Measurements from ENCODE around the gene ANKRD63. TPM values are rescaled to one million over a fixed set of nuclear protein-coding genes. Genes with fewer than 3 reads are reported as not detected.

ANKRD63 gene
- polyA plus RNA-seq, 4 donors, result 0.04 to 0.16 TPM; not detected in 2

GRCh38 chr15:40328176-40328575, 45.3 kb upstream of the ANKRD63 start:
- H3K27me3 ChIP-seq (ENCODE audit: control insufficient read depth in 3 of 3, insufficient read depth in 3 of 3, low read length in 3 of 3), result peaks cover 0 to 12% (median 0%) of the 10 kb centered on the region in 3 donors
- no peak overlapping the region for H3K4me3 ChIP-seq (ENCODE audit: low read depth in 1 of 3, low read length in 3 of 3)
- H3K27ac ChIP-seq (ENCODE audit: low read depth in 1 of 3, low read length in 2 of 3), result no peak overlapping the region
- FAIRE-seq (no peak), DNase-seq (no peak)
- peaks cover 0 to 12% (median 6%) of the 10 kb centered on the region in 3 donors for H3K4me1 ChIP-seq (ENCODE audit: control insufficient read depth in 3 of 3, insufficient read depth in 2 of 3, low read depth in 1 of 3, low read length in 2 of 3)
- no peaks in the 10 kb centered on the region for H3K9me3 ChIP-seq (ENCODE audit: control insufficient read depth in 2 of 2, insufficient read depth in 1 of 2, low read depth in 1 of 2, low read length in 1 of 2)
- 73 to 90% (median 78%) methylated on average over 3 of the region's 3 CpGs for WGBS, 3 donors
- H3K36me3 ChIP-seq (ENCODE audit: control insufficient read depth in 3 of 3, insufficient read depth in 2 of 3, low read depth in 1 of 3, low read length in 3 of 3), result no peaks in the 10 kb centered on the region

DNA sequence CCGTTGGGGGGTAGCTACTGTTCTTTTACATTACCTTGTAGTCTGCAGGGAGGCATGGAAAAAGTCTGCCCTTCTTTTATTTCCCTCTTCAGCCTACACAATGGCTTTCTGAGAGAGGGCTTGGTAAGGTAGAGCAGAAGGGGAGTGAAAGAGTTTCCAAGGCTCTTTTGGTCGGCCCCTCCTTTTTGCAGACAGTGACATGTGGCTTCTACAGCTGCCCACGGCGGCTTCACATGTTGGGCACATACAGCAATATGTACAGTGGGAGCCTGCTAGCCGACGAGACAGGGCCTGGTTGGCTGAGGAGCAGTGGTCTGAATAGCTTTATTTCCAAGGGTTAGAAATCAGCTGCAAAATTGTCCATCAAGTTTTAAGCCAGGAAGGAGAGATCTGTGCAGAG, 44.6 kb upstream of the ANKRD63 start:
- no peaks in the 10 kb centered on the region for H3K9me3 ChIP-seq (ENCODE audit: control insufficient read depth in 2 of 2, insufficient read depth in 1 of 2, low read depth in 1 of 2, low read length in 1 of 2)
- no peak overlapping the region for H3K4me3 ChIP-seq (ENCODE audit: low read depth in 1 of 3, low read length in 3 of 3)
- H3K36me3 ChIP-seq (ENCODE audit: control insufficient read depth in 3 of 3, insufficient read depth in 2 of 3, low read depth in 1 of 3, low read length in 3 of 3), result no peaks in the 10 kb centered on the region
- FAIRE-seq, result no peak
- no peak overlapping the region for H3K27ac ChIP-seq (ENCODE audit: low read depth in 1 of 3, low read length in 2 of 3)
- DNase-seq, result no peak
- peaks cover 3 to 19% (median 6%) of the 10 kb centered on the region in 3 donors for H3K4me1 ChIP-seq (ENCODE audit: control insufficient read depth in 3 of 3, insufficient read depth in 2 of 3, low read depth in 1 of 3, low read length in 2 of 3)
- WGBS, 3 donors, result 74 to 90% (median 79%) methylated on average over 6 of the region's 6 CpGs
- peaks cover 0 to 12% (median 0%) of the 10 kb centered on the region in 3 donors for H3K27me3 ChIP-seq (ENCODE audit: control insufficient read depth in 3 of 3, insufficient read depth in 3 of 3, low read length in 3 of 3)

GRCh38 chr15:40325700-40326099, 42.8 kb upstream of the ANKRD63 start:
- Histone ChIP-seq H3K36me3 (ENCODE audit: control insufficient read depth in 3 of 3, insufficient read depth in 2 of 3, low read depth in 1 of 3, low read length in 3 of 3) (no peaks in the 10 kb centered on the region), H3K4me3 (ENCODE audit: low read depth in 1 of 3, low read length in 3 of 3) (no peak overlapping the region), H3K9me3 (ENCODE audit: control insufficient read depth in 2 of 2, insufficient read depth in 1 of 2, low read depth in 1 of 2, low read length in 1 of 2) (no peaks in the 10 kb centered on the region), H3K27ac (ENCODE audit: low read depth in 1 of 3, low read length in 2 of 3) (no peak overlapping the region), H3K27me3 (ENCODE audit: control insufficient read depth in 3 of 3, insufficient read depth in 3 of 3, low read length in 3 of 3) (peaks cover 0 to 12% (median 0%) of the 10 kb centered on the region in 3 donors), H3K4me1 (ENCODE audit: control insufficient read depth in 3 of 3, insufficient read depth in 2 of 3, low read depth in 1 of 3, low read length in 2 of 3) (peaks cover 3 to 21% (median 6%) of the 10 kb centered on the region in 3 donors)
- DNase-seq (no peak), FAIRE-seq (no peak)
- WGBS, 3 donors, result 90 to 93% (median 92%) methylated on average over 2 of the region's 2 CpGs

GRCh38 chr15:40325188-40325587, 42.3 kb upstream of the ANKRD63 start:
- FAIRE-seq, result no peak
- DNase-seq, result no peak
- 61 to 82% (median 68%) methylated on average over 2 of the region's 2 CpGs for WGBS, 3 donors

DNA sequence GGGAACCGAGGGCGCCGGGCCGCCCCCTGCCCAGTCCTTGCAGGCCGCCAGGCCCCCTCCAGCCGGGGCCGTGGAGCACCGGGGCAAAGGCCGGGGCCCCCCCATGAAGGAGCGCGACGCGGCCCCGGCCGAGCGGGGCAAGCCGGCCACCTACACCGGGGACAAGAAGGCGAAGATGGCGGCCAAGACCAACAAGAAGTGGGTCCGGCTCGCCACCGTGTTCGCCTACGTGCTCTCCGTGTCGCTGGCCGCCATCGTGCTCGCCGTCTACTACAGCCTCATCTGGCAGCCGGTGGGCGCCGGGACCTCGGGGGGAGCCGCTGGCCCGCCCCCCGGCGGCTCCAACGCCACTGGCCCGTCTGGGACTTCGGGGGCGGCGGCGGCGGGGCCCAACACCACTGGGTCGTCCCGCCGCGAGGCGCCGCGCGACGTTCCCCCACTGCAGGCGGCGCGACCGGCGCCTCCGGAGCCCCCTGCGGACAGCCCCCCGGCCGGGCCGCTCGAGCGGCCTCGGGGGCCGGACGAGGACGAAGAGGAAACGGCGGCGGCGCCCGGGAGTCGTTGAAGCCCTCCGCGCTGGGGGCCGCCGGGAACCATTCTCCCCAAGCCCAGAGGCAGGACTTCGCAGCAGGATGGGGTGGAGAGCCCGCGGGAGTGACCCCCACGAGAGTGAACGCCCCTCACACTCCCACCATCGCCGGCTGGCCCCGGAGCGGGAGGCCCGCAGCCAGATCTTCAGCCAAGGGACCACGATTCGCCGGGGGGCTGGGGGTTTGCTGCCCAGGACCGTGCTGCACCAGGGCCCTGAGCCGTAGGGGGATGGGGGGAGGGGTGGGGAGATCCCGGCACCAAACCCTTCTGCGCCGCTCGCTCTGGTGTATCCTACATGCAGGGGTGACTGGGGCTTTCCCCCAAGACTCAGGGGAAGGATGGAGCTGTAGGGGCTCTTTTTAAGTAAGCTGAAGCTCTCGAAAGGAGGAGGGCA, 41.4 kb upstream of the ANKRD63 start:
- peak in 1 of 2 donors; percentile 65 for DNase-seq
- Histone ChIP-seq H3K4me1 (ENCODE audit: control insufficient read depth in 3 of 3, insufficient read depth in 2 of 3, low read depth in 1 of 3, low read length in 2 of 3) (peaks cover 3 to 19% (median 6%) of the 10 kb centered on the region in 3 donors), H3K36me3 (ENCODE audit: control insufficient read depth in 3 of 3, insufficient read depth in 2 of 3, low read depth in 1 of 3, low read length in 3 of 3) (no peaks in the 10 kb centered on the region), H3K27me3 (ENCODE audit: control insufficient read depth in 3 of 3, insufficient read depth in 3 of 3, low read length in 3 of 3) (peaks cover 0 to 12% (median 0%) of the 10 kb centered on the region in 3 donors), H3K27ac (ENCODE audit: low read depth in 1 of 3, low read length in 2 of 3) (peak overlapping the region in 1 of 3 donors; percentile 60), H3K4me3 (ENCODE audit: low read depth in 1 of 3, low read length in 3 of 3) (peak overlapping the region; percentile 39 to 91 (median 69)), H3K9me3 (ENCODE audit: control insufficient read depth in 2 of 2, insufficient read depth in 1 of 2, low read depth in 1 of 2, low read length in 1 of 2) (no peaks in the 10 kb centered on the region)
- no peak for FAIRE-seq
- WGBS, 3 donors, result 2 to 3% (median 2%) methylated on average over 58 to 101 of the region's 101 CpGs

More at GRCh38 chr15:40325188-40325587, 42.3 kb upstream of the ANKRD63 start:
- Histone ChIP-seq H3K36me3 (ENCODE audit: control insufficient read depth in 3 of 3, insufficient read depth in 2 of 3, low read depth in 1 of 3, low read length in 3 of 3) (no peaks in the 10 kb centered on the region), H3K27ac (ENCODE audit: low read depth in 1 of 3, low read length in 2 of 3) (peak overlapping the region in 1 of 3 donors; percentile 17), H3K27me3 (ENCODE audit: control insufficient read depth in 3 of 3, insufficient read depth in 3 of 3, low read length in 3 of 3) (peaks cover 0 to 12% (median 0%) of the 10 kb centered on the region in 3 donors), H3K9me3 (ENCODE audit: control insufficient read depth in 2 of 2, insufficient read depth in 1 of 2, low read depth in 1 of 2, low read length in 1 of 2) (no peaks in the 10 kb centered on the region), H3K4me1 (ENCODE audit: control insufficient read depth in 3 of 3, insufficient read depth in 2 of 3, low read depth in 1 of 3, low read length in 2 of 3) (peaks cover 3 to 21% (median 6%) of the 10 kb centered on the region in 3 donors), H3K4me3 (ENCODE audit: low read depth in 1 of 3, low read length in 3 of 3) (peak overlapping the region in 1 of 3 donors; percentile 39)

GRCh38 chr15:40323239-40323952, 40.5 kb upstream of the ANKRD63 start, which contains the start of gene INAFM2:
TSS of gene INAFM2 (plus strand) at chr15:40323692. CDS start at chr15:40324056, 364 bp downstream.
- DNase-seq, result peak; percentile 90 to 96
- no peaks in the 10 kb centered on the region for H3K9me3 ChIP-seq (ENCODE audit: control insufficient read depth in 2 of 2, insufficient read depth in 1 of 2, low read depth in 1 of 2, low read length in 1 of 2)
- FAIRE-seq, result no peak
- H3K27ac ChIP-seq (ENCODE audit: low read depth in 1 of 3, low read length in 2 of 3), result peak within 1 kb of the TSS in 2 of 3 donors; percentile 23 to 80
- 0% methylated on average over 46 to 103 of the region's 103 CpGs for WGBS, 3 donors
- peaks cover 0 to 12% (median 0%) of the 10 kb centered on the region in 3 donors for H3K27me3 ChIP-seq (ENCODE audit: control insufficient read depth in 3 of 3, insufficient read depth in 3 of 3, low read length in 3 of 3)
- H3K36me3 ChIP-seq (ENCODE audit: control insufficient read depth in 3 of 3, insufficient read depth in 2 of 3, low read depth in 1 of 3, low read length in 3 of 3), result no peaks in the 10 kb centered on the region
- peak within 1 kb of the TSS; percentile 39 to 91 (median 69) for H3K4me3 ChIP-seq (ENCODE audit: low read depth in 1 of 3, low read length in 3 of 3)
- peaks cover 3 to 17% (median 6%) of the 10 kb centered on the region in 3 donors for H3K4me1 ChIP-seq (ENCODE audit: control insufficient read depth in 3 of 3, insufficient read depth in 2 of 3, low read depth in 1 of 3, low read length in 2 of 3)

DNA sequence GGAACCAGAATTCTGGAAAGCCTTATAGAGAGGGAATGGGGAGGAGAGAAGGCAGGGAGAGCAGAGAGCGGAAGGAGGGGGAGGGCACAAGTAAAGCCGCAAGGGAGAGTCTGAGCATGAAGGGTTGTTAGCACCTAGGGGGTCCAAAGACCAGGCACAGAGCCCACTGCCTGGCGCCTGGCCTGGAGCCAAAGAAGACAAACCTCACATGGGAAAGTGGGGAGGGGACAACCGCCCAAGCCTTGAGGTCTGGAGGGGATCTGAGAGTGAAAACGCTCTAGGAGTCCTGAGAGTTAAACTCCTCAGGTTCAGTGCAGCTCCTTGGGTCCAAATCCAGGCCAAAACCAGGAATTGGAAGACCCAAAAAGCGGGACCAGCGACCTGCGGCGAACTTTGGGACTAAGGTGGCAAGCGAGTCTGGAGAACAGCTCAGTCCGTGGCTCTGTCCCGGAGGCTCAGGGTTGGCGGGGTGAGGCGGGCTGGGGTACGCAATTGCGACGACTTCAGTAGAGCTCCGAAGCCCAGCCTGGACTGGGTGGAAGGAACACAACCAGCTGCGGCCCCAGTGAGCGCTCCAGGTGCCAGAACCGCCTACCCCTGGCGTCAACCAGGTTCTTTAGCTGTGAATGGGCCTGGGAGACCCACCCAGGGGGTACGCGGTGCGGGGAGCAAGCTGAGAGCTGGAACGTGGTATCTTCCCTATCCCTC, 39.8 kb upstream of the ANKRD63 start:
- Histone ChIP-seq H3K36me3 (ENCODE audit: control insufficient read depth in 3 of 3, insufficient read depth in 2 of 3, low read depth in 1 of 3, low read length in 3 of 3) (no peaks in the 10 kb centered on the region), H3K27me3 (ENCODE audit: control insufficient read depth in 3 of 3, insufficient read depth in 3 of 3, low read length in 3 of 3) (peaks cover 0 to 12% (median 0%) of the 10 kb centered on the region in 3 donors), H3K4me1 (ENCODE audit: control insufficient read depth in 3 of 3, insufficient read depth in 2 of 3, low read depth in 1 of 3, low read length in 2 of 3) (peaks cover 3 to 15% (median 6%) of the 10 kb centered on the region in 3 donors), H3K27ac (ENCODE audit: low read depth in 1 of 3, low read length in 2 of 3) (peak overlapping the region in 2 of 3 donors; percentile 23 to 80), H3K4me3 (ENCODE audit: low read depth in 1 of 3, low read length in 3 of 3) (peak overlapping the region in 2 of 3 donors; percentile 27 to 91), H3K9me3 (ENCODE audit: control insufficient read depth in 2 of 2, insufficient read depth in 1 of 2, low read depth in 1 of 2, low read length in 1 of 2) (no peaks in the 10 kb centered on the region)
- 34 to 44% (median 40%) methylated on average over 26 of the region's 26 CpGs for WGBS, 3 donors
- no peak for FAIRE-seq
- DNase-seq, result no peak
